ENCODE results near the gene ECD. TPM values are rescaled to one million over a fixed set of nuclear protein-coding genes. Genes with fewer than 3 reads are reported as not detected.

Gene ECD
- total and polyA plus RNA-seq, 2 of the 4 experiments (the other 2 are of a cell fraction): 22.1 to 32.8 TPM

GRCh38 chr10:73166972-73167371 is 836 bp downstream of the ECD start:
- in situ Hi-C loops (cut with MboI; ENCODE audit: low sequenced_read_pairs): no loop called here
- peaks cover 24 to 41% of the 10 kb centered on the region in 2 experiments for H3K79me1 ChIP-seq (ENCODE audit: low read depth in 1 of 2, low read length in 2 of 2)

More at GRCh38 chr10:73166972-73167371, 836 bp downstream of the ECD start:
- no peak overlapping the region for H2BK20ac ChIP-seq (ENCODE audit: low read depth, low read length)
- H3K4me1 ChIP-seq (ENCODE audit: control insufficient read depth, insufficient read depth, low read length): no peaks in the 10 kb centered on the region; the same call in 1 of the 2 replicates
- H4K20me1 ChIP-seq (ENCODE audit: insufficient read depth, low read length): peaks cover 5% of the 10 kb centered on the region
- H3K4ac ChIP-seq (ENCODE audit: low read depth, low read length): no peak overlapping the region
- dilution Hi-C loops (cut with HindIII; ENCODE audit: low sequenced_read_pairs, unreplicated experiment) (no loop called here), intact Hi-C loops (cut with micrococcal nuclease) (no loop called here)
- peaks cover 7% of the 10 kb centered on the region for H3K36me3 ChIP-seq (ENCODE audit: control insufficient read depth, insufficient read depth, low read length)
- peak overlapping the region; percentile 79; the same call in 1 of the 2 replicates for H3K4me3 ChIP-seq (ENCODE audit: insufficient read depth, low read depth, low read length)
- no peak overlapping the region for H2BK120ac ChIP-seq (ENCODE audit: low read depth, low read length)
- H2AFZ ChIP-seq (replicated peaks; ENCODE audit: low read length, poor library complexity): no peak overlapping the region
- no CpG with 5 or more reads among the region's 2 CpGs for WGBS, 2 experiments (ENCODE audit: extremely low coverage in 2 of 2, insufficient read length in 1 of 2)
- no peak overlapping the region for H2AK5ac ChIP-seq (ENCODE audit: low read depth, low read length)
- no peak for TF ChIP-seq RAD21 (IDR thresholded peaks at IDR 0.05; ENCODE audit: low read length)
- no peak for TF ChIP-seq ELK1 (IDR thresholded peaks at IDR 0.05; ENCODE audit: borderline replicate concordance, low read depth, low read length)
- TF ChIP-seq MXI1 (IDR thresholded peaks at IDR 0.05; ENCODE audit: borderline replicate concordance, low read depth, low read length): no peak
- TF ChIP-seq MAZ (IDR thresholded peaks at IDR 0.05; ENCODE audit: borderline replicate concordance, low read depth, low read length): no peak
- no peak for TF ChIP-seq MAFK (IDR thresholded peaks at IDR 0.05; ENCODE audit: low read depth, low read length)
- TF ChIP-seq CEBPB (IDR thresholded peaks at IDR 0.05; ENCODE audit: low read depth, low read length): no peak
- TF ChIP-seq CTCF (conservative IDR thresholded peaks at IDR 0.05; ENCODE audit: low read depth, low read length): no peak
- TF ChIP-seq BHLHE40 (IDR thresholded peaks at IDR 0.05; ENCODE audit: low read depth, low read length): no peak
- TF ChIP-seq CHD1 (IDR thresholded peaks at IDR 0.05; ENCODE audit: low read depth, low read length): no peak
- TF ChIP-seq USF2 (IDR thresholded peaks at IDR 0.05; ENCODE audit: low read depth, low read length): no peak
- no peak for TF ChIP-seq RFX5 (IDR thresholded peaks at IDR 0.05; ENCODE audit: low read depth, low read length)
- no peak for TF ChIP-seq NFE2L2 (IDR thresholded peaks at IDR 0.05; ENCODE audit: low read depth, low read length)
- no peak for TF ChIP-seq SMC3 (IDR thresholded peaks at IDR 0.05; ENCODE audit: low read depth, low read length)
- no peak for TF ChIP-seq RCOR1 (IDR thresholded peaks at IDR 0.05; ENCODE audit: insufficient replicate concordance, low read length)
- no peak for TF ChIP-seq FOS (IDR thresholded peaks at IDR 0.05; ENCODE audit: low read depth, low read length)
- no peak for TF ChIP-seq POLR2A (IDR thresholded peaks at IDR 0.05; ENCODE audit: low read depth, low read length)
- ATAC-seq (ENCODE audit: low read depth) (no peak), DNase-seq (no peak)
- H3K4me2 ChIP-seq (ENCODE audit: low read depth, low read length): peak overlapping the region; percentile 89
- no peak overlapping the region for H3K9ac ChIP-seq (ENCODE audit: low read depth, low read length)
- no peak overlapping the region for H2BK15ac ChIP-seq (ENCODE audit: low read depth, low read length)
- ChIA-PET POLR2A (ENCODE audit: unreplicated experiment) (interaction anchor here (0.6 kb wide), 1 partner anchor 72 kb away, joined by 18 read pairs; no protein-coding TSS in a partner anchor), CTCF (no interaction called here)
- no peak overlapping the region for H2BK5ac ChIP-seq (ENCODE audit: low read depth, low read length, poor library complexity, severe bottlenecking)
- no peak overlapping the region for H3K23ac ChIP-seq (ENCODE audit: low read depth, low read length)
- no peak overlapping the region for H4K91ac ChIP-seq (ENCODE audit: insufficient read depth, low read depth, low read length)
- no peaks in the 10 kb centered on the region for H3K9me1 ChIP-seq (ENCODE audit: insufficient read depth, low read length)
- no peak overlapping the region for H2AK9ac ChIP-seq (replicated peaks; ENCODE audit: low read depth, low read length, poor library complexity)
- TSS peak; percentile 64 for BruUV-seq (replicated peaks)
- no peak overlapping the region for H3K56ac ChIP-seq (ENCODE audit: extremely low read depth, insufficient read depth, low read length)
- no peak overlapping the region for H3K14ac ChIP-seq (replicated peaks; ENCODE audit: low read depth, low read length)
- no peak overlapping the region for H3K27ac ChIP-seq (ENCODE audit: insufficient read depth, low read length)
- no peaks in the 10 kb centered on the region for H3K9me3 ChIP-seq (ENCODE audit: control insufficient read depth, insufficient read depth, low read length)
- H3K18ac ChIP-seq (ENCODE audit: low read depth, low read length): no peak overlapping the region
- no peak overlapping the region for H4K5ac ChIP-seq (ENCODE audit: low read depth, low read length)
- no peaks in the 10 kb centered on the region for H3K27me3 ChIP-seq (ENCODE audit: control insufficient read depth, insufficient read depth, low read length)
- no peak overlapping the region; a peak in 1 of 4 replicates for H4K8ac ChIP-seq (ENCODE audit: low read depth in 2 of 2, low read length in 2 of 2)
